Keratinocyte (primary cell): ENCODE results near the gene KHDC4. TPM values are rescaled to one million over a fixed set of nuclear protein-coding genes. Genes with fewer than 3 reads are reported as not detected.

Source experiments
- DNase-seq: peaks from one replicate; pipeline ENCODE4 v3.0.0-alpha.2; 2011; ENCODE audit warnings: low read depth, missing footprints, low spot score
- FAIRE-seq: peaks from 2 replicates; lab custom pipeline; 2011; peaks lifted over from hg19 to GRCh38; lab: Jason Lieb, UNC
- H2AFZ ChIP-seq: 2 replicates; pipeline ENCODE4 v1.6.0; 2012; ENCODE audit warnings: low read length, control low read depth, inconsistent platforms; ENCODE audit not compliant: control insufficient read depth
- H3K27ac ChIP-seq: 2 replicates; pipeline ENCODE4 v1.5.1; 2011; ENCODE audit warnings: low read length; ENCODE audit not compliant: control insufficient read depth, insufficient read depth
- H3K27me3 ChIP-seq: 3 replicates; pipeline ENCODE4 v1.6.0; 2011; ENCODE audit warnings: low read length; ENCODE audit not compliant: control insufficient read depth, insufficient read depth; ENCODE audit errors: extremely low read depth
- H3K36me3 ChIP-seq, 2 experiments: 2 replicates in 1 of 2; 3 replicates in 1 of 2; pipeline ENCODE4 v1.5.1; 2011; ENCODE audit warnings: low read length in 2 of 2, mild to moderate bottlenecking in 1 of 2; ENCODE audit not compliant: control insufficient read depth in 2 of 2, insufficient read depth in 2 of 2; ENCODE audit errors: extremely low read depth in 1 of 2
- H3K4me1 ChIP-seq: 3 replicates; pipeline ENCODE4 v1.5.1; 2011; ENCODE audit warnings: low read length; ENCODE audit not compliant: control insufficient read depth, insufficient read depth; ENCODE audit errors: extremely low read depth
- H3K4me2 ChIP-seq: 3 replicates; pipeline ENCODE4 v1.6.0; 2011; ENCODE audit warnings: low read depth, low read length; ENCODE audit not compliant: control insufficient read depth, insufficient read depth; ENCODE audit errors: extremely low read depth
- H3K4me3 ChIP-seq, 3 experiments: fragments of 200-600 bp in 1 of 3; sonication (generic) in 1 of 3; 2 replicates in 2 of 3; 3 replicates in 1 of 3; pipeline ENCODE4 v1.5.1; 2011 to 2016; ENCODE audit warnings: low read length in 3 of 3, mild to moderate bottlenecking in 3 of 3, control low read depth in 2 of 3, inconsistent platforms in 1 of 3, low read depth in 1 of 3, mixed read lengths in 1 of 3, mixed run types in 1 of 3, moderate library complexity in 1 of 3; ENCODE audit not compliant: control insufficient read depth in 2 of 3, insufficient read depth in 2 of 3; ENCODE audit errors: extremely low read depth in 1 of 3
- H3K79me2 ChIP-seq: 2 replicates; pipeline ENCODE4 v1.6.0; 2012; ENCODE audit warnings: low read length; ENCODE audit not compliant: control insufficient read depth, insufficient read depth
- H3K9ac ChIP-seq: 3 replicates; pipeline ENCODE4 v1.6.0; 2011; ENCODE audit warnings: low read length; ENCODE audit not compliant: control insufficient read depth, insufficient read depth; ENCODE audit errors: extremely low read depth
- H3K9me1 ChIP-seq: 3 replicates; pipeline ENCODE4 v1.6.0; 2011; ENCODE audit warnings: low read length; ENCODE audit not compliant: control insufficient read depth, insufficient read depth; ENCODE audit errors: extremely low read depth
- H3K9me3 ChIP-seq: 2 replicates; pipeline ENCODE4 v1.5.1; 2012; ENCODE audit warnings: low read depth, low read length; ENCODE audit not compliant: control insufficient read depth
- H4K20me1 ChIP-seq: 3 replicates; pipeline ENCODE4 v1.6.0; 2011; ENCODE audit warnings: low read length; ENCODE audit not compliant: control insufficient read depth, insufficient read depth; ENCODE audit errors: extremely low read depth
- CTCF ChIP-seq, 3 experiments: IDR thresholded peaks in 1 of 3; conservative IDR thresholded peaks in 1 of 3; optimal IDR thresholded peaks in 1 of 3; 2 replicates in 2 of 3; 3 replicates in 1 of 3; pipeline versions ENCODE3 to v1.5.1; 2011; ENCODE audit warnings: low read length in 3 of 3, mild to moderate bottlenecking in 3 of 3, moderate library complexity in 2 of 3, control low read depth in 1 of 3, inconsistent platforms in 1 of 3; ENCODE audit not compliant: insufficient read depth in 2 of 3; ENCODE audit errors: extremely low read depth in 1 of 3
- EZH2 ChIP-seq: IDR thresholded peaks from one replicate; pipeline ENCODE4 v1.6.1; 2012; ENCODE audit warnings: inconsistent platforms, mild to moderate bottlenecking, low read length, moderate library complexity
- dilution Hi-C: fragments of 300-500 bp; cut with MboI; formaldehyde crosslinking; loops from one replicate; pipeline ENCODE4 v1.7.0; 2020; ENCODE audit warnings: low sequenced_read_pairs; ENCODE audit not compliant: extremely low pct_ligation_motif_present
- polyA plus RNA-seq, 5 experiments: library from polyadenylated mRNA; depleted of rRNA in 3 of 5; stranded (reverse) in 3 of 5; stranded (forward) in 1 of 5; unstranded in 1 of 5; fragments of >200 nt; gene quantifications; 1 replicate in 1 of 5; 2 replicates in 3 of 5; 3 replicates in 1 of 5; pipeline versions ENCODE4 v1.2.1 to v1.2.3, GENCODE V29; 2011 to 2012; ENCODE audit warnings: missing spikeins in 2 of 5, low read depth in 1 of 5, low replicate concordance in 1 of 5

KHDC4 gene
- polyA plus RNA-seq, 1 donor (not counting 4 experiments of a cell fraction or from before 2014, with no cell fraction given) = 51.3 TPM

GRCh38 chr1:155920717-155921116, 13.5 kb downstream of the KHDC4 start:
- TF ChIP-seq EZH2 = no peak
- no peak for TF ChIP-seq CTCF (optimal IDR thresholded peaks at IDR 0.05 in 1 of 3, IDR thresholded peaks at IDR 0.05 in 1 of 3, conservative IDR thresholded peaks at IDR 0.05 in 1 of 3; ENCODE audit: extremely low read depth in 1 of 3, insufficient read depth in 2 of 3, low read length in 3 of 3)
- dilution Hi-C loops = no loop called here

GRCh38 chr1:155919801-155920200, 14.4 kb downstream of the KHDC4 start:
- Histone ChIP-seq H3K9me1 (no peaks in the 10 kb centered on the region), H3K9ac (no peak overlapping the region), H3K9me3 (no peaks in the 10 kb centered on the region), H3K4me3 (no peak overlapping the region), H2AFZ (no peak overlapping the region), H3K27ac (no peak overlapping the region), H3K36me3 (peaks cover 32 to 42% of the 10 kb centered on the region in 2 experiments), H3K4me2 (no peak overlapping the region), H3K79me2 (peaks cover 17% of the 10 kb centered on the region), H3K4me1 (no peaks in the 10 kb centered on the region), H4K20me1 (no peaks in the 10 kb centered on the region), H3K27me3 (no peaks in the 10 kb centered on the region)
- TF ChIP-seq EZH2 = no peak
- no peak for TF ChIP-seq CTCF (optimal IDR thresholded peaks at IDR 0.05 in 1 of 3, IDR thresholded peaks at IDR 0.05 in 1 of 3, conservative IDR thresholded peaks at IDR 0.05 in 1 of 3; ENCODE audit: extremely low read depth in 1 of 3, insufficient read depth in 2 of 3, low read length in 3 of 3)
- dilution Hi-C loops = no loop called here
- DNase-seq = no peak
- no peak for FAIRE-seq

More at GRCh38 chr1:155920717-155921116, 13.5 kb downstream of the KHDC4 start:
- peaks cover 20% of the 10 kb centered on the region for H3K79me2 ChIP-seq
- no peak for DNase-seq
- no peak overlapping the region for H2AFZ ChIP-seq
- no peak overlapping the region for H3K9ac ChIP-seq
- no peak overlapping the region for H3K27ac ChIP-seq
- no peak for FAIRE-seq
- H3K27me3 ChIP-seq = no peaks in the 10 kb centered on the region
- no peak overlapping the region for H3K4me3 ChIP-seq
- no peaks in the 10 kb centered on the region for H3K4me1 ChIP-seq
- H3K9me3 ChIP-seq = no peaks in the 10 kb centered on the region
- H3K36me3 ChIP-seq = peaks cover 36 to 45% of the 10 kb centered on the region in 2 experiments
- peaks cover 1% of the 10 kb centered on the region for H4K20me1 ChIP-seq
- no peaks in the 10 kb centered on the region for H3K9me1 ChIP-seq
- no peak overlapping the region for H3K4me2 ChIP-seq
